Stimulated activated CD4-positive, alpha-beta T cell treated with anti-CD3 and anti-CD28 coated beads, Interleukin-12 subunit alpha, Interleukin-12 subunit beta, amount 100 ng/mL, for 4 hours (primary cell): Measurements from ENCODE around the gene RNF182.
"Not testable (repeated sequence)": the region's sequence is repeated elsewhere in the genome, so short reads cannot be mapped to it uniquely, and the experiment has no call there.

Source experiments
- DNase-seq: peaks from one replicate; pipeline ENCODE4 v3.0.0-alpha.2; 2020

RNF182 gene

DNA sequence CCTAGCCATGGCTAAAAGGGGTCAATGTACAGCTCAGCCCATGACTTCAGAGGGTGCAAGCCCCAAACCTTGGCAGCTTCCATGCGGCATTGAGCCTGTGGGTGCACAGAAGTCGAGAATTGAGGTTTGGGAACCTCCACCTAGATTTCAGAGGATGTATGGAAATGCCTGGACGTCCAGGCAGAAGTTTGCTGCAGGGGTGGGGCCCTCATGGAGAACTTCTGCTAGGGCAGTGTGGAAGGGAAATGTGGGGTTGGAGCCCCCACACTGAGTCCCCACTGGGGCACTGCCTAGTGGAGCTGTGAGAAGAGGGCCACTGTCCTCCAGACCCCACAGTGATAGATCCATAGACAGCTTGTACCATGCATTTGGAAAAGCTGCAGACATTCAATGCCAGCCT lies 47.9 kb downstream of the RNF182 start:
- DNase-seq = not testable (repeated sequence)

DNA sequence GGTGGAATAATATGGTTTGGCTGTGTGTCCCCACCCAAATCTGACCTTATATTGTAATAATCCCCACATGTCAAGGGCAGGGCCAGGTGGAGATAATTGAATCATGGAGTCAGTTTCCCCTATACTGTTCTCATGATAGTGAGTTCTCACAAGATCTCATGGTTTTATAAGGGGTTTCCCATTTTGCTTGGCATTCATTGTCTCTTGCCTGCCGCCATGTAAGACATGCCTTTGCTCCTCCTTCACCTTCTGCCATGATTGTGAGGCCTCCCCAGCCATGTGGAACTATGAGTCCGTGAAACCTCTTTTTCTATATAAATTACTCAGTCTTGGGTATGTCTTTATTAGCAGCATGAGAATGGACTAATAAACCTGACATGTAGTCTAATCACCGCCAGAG lies 48.7 kb downstream of the RNF182 start:
- not testable (repeated sequence) for DNase-seq

GRCh38 chr6:13978102-13978640 lies 53.4 kb downstream of the RNF182 start:
- no peak for DNase-seq

- no peak for DNase-seq
These were observed 54.0 kb downstream of the RNF182 start for GRCh38 chr6:13978787-13979186.

DNA sequence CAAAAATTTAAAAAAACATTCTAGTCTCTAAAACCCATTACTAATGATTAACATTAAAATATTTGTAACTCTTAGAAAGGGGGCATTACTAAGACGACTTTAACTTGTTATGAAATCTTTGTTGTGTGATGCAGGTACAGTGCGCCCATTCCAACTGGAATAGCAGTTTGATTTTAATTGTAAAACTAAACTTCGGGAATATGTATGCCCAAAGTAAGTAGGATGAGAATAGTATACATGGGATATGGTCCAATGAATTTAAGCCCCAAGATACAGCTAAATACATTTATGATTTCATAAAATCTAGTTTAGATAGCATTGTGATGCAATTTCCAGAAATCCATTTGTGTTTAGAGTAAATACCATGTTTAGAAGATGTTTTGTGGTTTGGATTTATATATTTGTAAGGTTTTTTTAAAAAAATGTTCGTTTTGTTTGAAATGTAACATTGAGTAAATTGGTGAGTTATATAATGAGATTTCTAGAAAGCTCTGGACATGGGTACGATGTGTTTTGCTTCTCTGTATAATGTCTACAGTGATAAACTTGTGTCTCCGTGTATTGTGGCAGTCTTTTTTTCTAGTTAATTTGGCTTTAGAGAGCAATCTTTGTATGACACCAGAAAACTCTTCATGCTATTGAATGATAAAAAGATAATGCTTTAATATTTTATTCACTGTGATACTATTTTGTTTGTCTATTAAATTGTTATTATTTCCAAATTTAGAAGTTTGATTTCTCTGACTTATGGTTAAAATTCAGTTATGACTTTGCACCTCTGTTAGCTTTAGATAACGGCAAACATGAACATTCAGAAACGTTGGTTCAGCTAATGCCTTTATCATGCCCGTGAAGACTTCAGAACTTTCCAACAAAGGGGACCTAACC lies 54.8 kb downstream of the RNF182 start:
- no peak for DNase-seq

- DNase-seq = no peak
These were observed 55.8 kb downstream of the RNF182 start for GRCh38 chr6:13980534-13980933.

GRCh38 chr6:13985663-13986325 lies 61.0 kb downstream of the RNF182 start:
- DNase-seq = no peak

DNA sequence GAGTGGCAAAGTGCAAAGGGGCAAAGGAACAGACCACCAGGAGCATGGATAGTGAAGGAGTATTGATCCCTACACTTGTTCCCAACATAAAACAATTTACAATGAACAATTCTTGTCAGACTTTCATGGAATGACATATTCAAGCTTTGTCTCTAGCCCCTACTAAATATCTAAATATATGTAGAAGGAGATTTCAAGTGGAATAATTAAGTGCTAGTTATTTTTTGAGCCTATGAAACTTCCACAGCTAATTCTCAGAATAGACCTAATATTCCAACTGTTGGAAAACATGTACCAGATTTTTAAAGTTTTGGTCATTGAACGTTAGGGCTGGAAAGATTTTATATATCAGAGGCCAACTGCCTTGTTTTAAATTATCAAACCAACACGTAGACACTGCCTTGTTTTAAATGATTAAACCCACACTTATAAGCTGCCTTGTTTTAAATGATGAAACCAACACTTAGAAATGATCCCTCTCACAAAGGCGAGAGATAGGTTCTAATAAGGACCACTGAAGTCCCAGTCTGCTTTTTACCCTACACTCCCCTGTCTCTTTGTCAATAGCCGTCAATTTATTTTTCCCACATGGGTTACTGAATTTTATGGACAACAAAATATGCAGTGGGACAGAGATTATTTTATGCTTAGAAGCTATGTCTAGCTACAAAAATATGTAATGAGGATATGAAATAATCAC lies 62.1 kb downstream of the RNF182 start:
- no peak for DNase-seq

GRCh38 chr6:13987400-13987865 lies 62.7 kb downstream of the RNF182 start:
- DNase-seq = no peak

DNA sequence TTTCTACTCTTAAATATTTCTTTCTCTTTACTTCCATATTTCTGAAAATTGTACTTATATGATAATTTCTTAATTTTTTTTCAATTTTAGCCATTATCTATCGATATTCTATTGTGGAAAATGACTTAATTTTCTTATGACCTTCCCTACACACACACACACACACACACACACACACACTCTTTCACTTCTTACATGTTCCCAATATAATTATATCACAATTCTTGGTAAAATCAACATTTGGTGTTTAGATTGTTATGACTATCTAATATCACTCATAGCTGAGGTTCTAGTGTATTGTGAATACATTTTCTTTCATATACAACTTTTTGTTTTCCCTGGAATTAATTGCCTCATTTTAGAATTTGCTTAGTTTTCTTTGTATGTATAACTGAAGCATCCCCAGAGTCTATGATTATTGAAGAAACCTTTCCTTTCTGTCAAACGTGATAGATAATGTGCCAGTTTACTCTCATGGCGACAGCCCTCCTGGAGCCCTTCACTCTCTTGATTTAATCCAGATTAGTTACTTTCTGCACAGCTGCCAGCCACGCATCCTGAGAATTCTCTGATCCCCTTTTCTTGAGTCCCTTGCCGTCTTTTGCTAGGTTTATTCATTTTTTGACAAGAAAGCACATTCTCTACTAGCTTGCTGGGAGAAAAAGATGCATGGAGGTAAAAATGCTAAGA lies 63.4 kb downstream of the RNF182 start:
- no peak for DNase-seq

GRCh38 chr6:13988908-13989307 lies 64.2 kb downstream of the RNF182 start:
- no peak for DNase-seq

GRCh38 chr6:13989496-13990144 lies 64.9 kb downstream of the RNF182 start:
- DNase-seq = no peak

- no peak for DNase-seq
These were observed 66.0 kb downstream of the RNF182 start for GRCh38 chr6:13990796-13991195.

- no peak for DNase-seq
These were observed 66.6 kb downstream of the RNF182 start for GRCh38 chr6:13991393-13991792.

GRCh38 chr6:13992417-13993055 lies 67.8 kb downstream of the RNF182 start:
- no peak for DNase-seq

DNA sequence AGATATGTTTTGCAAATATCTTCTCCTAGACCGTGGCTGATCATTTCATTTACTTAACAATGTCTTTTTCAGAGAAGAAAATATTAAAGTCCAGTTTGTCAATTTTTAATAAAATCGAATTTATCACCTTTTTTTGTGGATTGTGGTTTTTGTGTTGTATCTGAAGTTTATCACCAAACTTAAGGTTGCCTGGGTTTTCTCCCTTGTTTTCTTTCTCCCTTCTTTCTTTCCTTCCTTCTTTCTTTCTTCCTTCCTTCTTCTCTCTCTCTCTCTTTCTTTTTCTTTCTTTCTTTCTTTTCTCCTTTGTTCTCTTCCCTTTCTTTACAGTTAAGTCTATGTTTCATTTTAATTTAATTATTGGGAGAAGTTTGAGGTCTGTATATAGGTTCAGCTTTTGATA lies 68.7 kb downstream of the RNF182 start:
- no peak for DNase-seq

DNA sequence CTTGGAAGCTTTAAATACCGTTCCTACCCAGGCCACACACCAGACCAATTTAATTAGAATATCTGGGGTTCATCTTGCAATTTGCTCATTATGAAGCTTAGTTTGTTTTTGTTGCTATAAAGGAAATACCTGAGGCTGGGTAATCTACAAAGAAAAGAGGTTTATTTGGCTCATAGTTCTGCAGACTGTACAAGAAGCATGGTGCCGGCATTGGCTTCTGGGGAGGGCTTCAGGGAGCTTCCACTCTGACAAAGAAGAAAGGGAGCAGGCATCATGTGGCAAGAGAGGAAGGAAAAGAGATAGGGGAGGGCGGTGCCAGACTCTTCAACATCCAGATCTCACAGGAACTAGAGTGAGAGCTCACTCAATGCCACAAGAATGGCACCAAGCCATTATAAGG lies 73.6 kb downstream of the RNF182 start:
- DNase-seq = no peak

DNA sequence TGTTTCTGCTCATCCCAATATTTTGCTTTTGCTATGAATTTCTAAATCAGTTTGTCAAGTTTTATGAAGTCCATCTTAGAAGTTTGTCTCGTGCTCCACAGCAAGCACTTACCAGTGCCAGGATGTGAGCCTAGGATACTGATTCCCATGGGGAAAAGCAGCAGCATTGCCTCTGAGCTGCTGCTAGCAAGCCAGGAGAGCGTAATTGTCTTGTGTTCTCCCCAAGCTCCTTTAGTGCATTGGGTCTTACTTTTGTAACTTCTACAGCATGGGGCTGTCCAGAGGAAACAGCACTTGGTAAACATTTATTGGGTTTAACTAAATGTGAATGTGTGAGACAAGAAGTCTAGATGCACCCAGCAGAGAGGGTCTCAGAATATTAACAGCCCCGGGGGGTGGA lies 76.1 kb downstream of the RNF182 start:
- DNase-seq = no peak

GRCh38 chr6:14001329-14002012 lies 76.7 kb downstream of the RNF182 start:
- no peak for DNase-seq

GRCh38 chr6:14002176-14002947 lies 77.6 kb downstream of the RNF182 start:
- no peak for DNase-seq
